GM18519 (cell line): ENCODE data around the gene ARHGAP10.

ENCODE experiments used
- ATAC-seq: cut with Tn5 transposase; IDR thresholded peaks from one replicate; pipeline ENCODE4 v1.9.1; 2021; ENCODE audit warnings: mild to moderate bottlenecking, moderate library complexity; ENCODE audit not compliant: unreplicated experiment, low FRiP score

ARHGAP10 gene

GRCh38 chr4:147732518-147733235, 789 bp downstream of the ARHGAP10 start:
- ATAC-seq, result no peak

- no peak for ATAC-seq
These were observed 1.9 kb downstream of the ARHGAP10 start for GRCh38 chr4:147733716-147734344.

GRCh38 chr4:147734496-147734895, 2.6 kb downstream of the ARHGAP10 start:
- ATAC-seq, result no peak

GRCh38 chr4:147735413-147736301, 3.8 kb downstream of the ARHGAP10 start:
- peak; percentile 34 for ATAC-seq

- ATAC-seq, result no peak
These were observed 4.6 kb downstream of the ARHGAP10 start for GRCh38 chr4:147736458-147736857.

GRCh38 chr4:147737623-147738022, 5.7 kb downstream of the ARHGAP10 start:
- ATAC-seq, result no peak

- ATAC-seq, result no peak
These were observed 7.4 kb downstream of the ARHGAP10 start for GRCh38 chr4:147739239-147739823.

- ATAC-seq, result no peak
These were observed 8.3 kb downstream of the ARHGAP10 start for GRCh38 chr4:147740176-147740575.

GRCh38 chr4:147741190-147741788, 9.4 kb downstream of the ARHGAP10 start:
- no peak for ATAC-seq

GRCh38 chr4:147747787-147748454, 16.0 kb downstream of the ARHGAP10 start:
- no peak for ATAC-seq

- ATAC-seq, result peak; percentile 91
These were observed 18.0 kb downstream of the ARHGAP10 start for GRCh38 chr4:147749811-147750321.

GRCh38 chr4:147753047-147753446, 21.2 kb downstream of the ARHGAP10 start:
- no peak for ATAC-seq

GRCh38 chr4:147754037-147754445, 22.2 kb downstream of the ARHGAP10 start:
- ATAC-seq, result no peak

- ATAC-seq, result no peak
These were observed 23.8 kb downstream of the ARHGAP10 start for GRCh38 chr4:147755561-147756295.

- no peak for ATAC-seq
These were observed 24.5 kb downstream of the ARHGAP10 start for GRCh38 chr4:147756417-147756816.

GRCh38 chr4:147760176-147760575, 28.3 kb downstream of the ARHGAP10 start:
- no peak for ATAC-seq

GRCh38 chr4:147760695-147761094, 28.8 kb downstream of the ARHGAP10 start:
- no peak for ATAC-seq

GRCh38 chr4:147761218-147761883, 29.5 kb downstream of the ARHGAP10 start:
- no peak for ATAC-seq
